Choroid plexus epithelial cell (primary cell): Measurements from ENCODE around the gene LMNB1.
A peak's percentile ranks its signal among the peaks of the same experiment; 100 is the strongest.
"Not testable (repeated sequence)": the region's sequence is repeated elsewhere in the genome, so short reads cannot be mapped to it uniquely, and the experiment has no call there.

Experiments
- DNase-seq: peaks from one replicate; pipeline ENCODE4 v3.0.0-alpha.2; 2010; ENCODE audit warnings: low read depth
- H3K4me3 ChIP-seq: 2 replicates; pipeline ENCODE4 v1.5.1; 2011; ENCODE audit warnings: low read depth, mild to moderate bottlenecking, control low read depth, low read length, moderate library complexity
- TF ChIP-seq, protein P1 (sequence below): conservative IDR thresholded peaks from 2 replicates; pipeline ENCODE4 v1.5.1; 2011; ENCODE audit warnings: low read depth, mild to moderate bottlenecking, control low read depth, inconsistent platforms, low read length, moderate library complexity

LMNB1 gene

DNA sequence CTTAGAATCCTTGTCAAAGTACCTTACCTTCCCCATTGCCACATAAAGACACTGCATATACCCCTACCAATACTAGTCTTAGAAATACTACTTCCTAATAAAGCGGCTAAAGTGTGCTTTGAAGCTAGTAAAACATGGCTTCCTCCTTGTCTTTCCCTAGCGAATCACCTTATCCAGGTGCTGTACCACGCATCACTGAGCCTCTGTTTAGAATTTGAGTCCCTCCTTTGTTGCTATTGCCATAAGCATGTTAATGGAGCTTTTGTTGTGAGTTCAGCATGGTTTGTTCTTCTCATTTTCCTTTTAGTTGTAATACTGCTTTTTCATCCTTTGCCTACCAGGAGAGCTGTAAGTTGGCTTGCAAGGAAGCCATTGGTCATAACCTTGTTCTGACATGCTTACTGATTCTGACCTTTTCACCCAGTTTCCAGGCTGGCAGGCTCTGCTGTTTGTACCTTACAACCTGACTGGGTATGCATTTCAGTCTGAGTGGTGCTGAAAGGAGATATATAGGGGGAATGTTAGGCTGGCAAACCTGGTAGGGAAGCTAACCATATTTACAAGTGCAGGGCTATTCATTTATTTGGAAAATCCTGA, 49.8 kb downstream of the LMNB1 start:
- DNase-seq, result no peak
- TF ChIP-seq, protein P1, sequence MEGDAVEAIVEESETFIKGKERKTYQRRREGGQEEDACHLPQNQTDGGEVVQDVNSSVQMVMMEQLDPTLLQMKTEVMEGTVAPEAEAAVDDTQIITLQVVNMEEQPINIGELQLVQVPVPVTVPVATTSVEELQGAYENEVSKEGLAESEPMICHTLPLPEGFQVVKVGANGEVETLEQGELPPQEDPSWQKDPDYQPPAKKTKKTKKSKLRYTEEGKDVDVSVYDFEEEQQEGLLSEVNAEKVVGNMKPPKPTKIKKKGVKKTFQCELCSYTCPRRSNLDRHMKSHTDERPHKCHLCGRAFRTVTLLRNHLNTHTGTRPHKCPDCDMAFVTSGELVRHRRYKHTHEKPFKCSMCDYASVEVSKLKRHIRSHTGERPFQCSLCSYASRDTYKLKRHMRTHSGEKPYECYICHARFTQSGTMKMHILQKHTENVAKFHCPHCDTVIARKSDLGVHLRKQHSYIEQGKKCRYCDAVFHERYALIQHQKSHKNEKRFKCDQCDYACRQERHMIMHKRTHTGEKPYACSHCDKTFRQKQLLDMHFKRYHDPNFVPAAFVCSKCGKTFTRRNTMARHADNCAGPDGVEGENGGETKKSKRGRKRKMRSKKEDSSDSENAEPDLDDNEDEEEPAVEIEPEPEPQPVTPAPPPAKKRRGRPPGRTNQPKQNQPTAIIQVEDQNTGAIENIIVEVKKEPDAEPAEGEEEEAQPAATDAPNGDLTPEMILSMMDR, result no peak
- H3K4me3 ChIP-seq, result no peak overlapping the region

DNA sequence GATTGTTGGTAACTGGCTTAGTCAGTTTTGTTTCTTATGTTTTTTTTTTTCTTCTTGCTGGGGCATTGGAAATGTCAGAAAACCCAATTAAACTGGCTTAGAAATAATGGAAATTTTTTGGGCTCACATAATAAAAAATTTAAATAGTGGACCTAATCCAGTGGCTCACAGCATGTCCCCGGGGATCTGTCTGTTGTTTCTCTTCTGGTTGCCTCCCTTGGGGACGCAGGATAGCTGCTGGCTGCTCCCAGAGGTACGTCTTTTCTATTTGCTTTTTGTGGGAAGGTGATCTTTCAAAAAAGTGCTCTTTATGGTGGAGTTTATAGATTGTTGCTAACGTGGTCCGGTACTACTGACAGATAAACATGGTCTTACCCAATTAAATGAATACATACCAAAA, 52.2 kb downstream of the LMNB1 start:
- no peak overlapping the region for H3K4me3 ChIP-seq
- DNase-seq, result no peak
- TF ChIP-seq, protein P1, result no peak

DNA sequence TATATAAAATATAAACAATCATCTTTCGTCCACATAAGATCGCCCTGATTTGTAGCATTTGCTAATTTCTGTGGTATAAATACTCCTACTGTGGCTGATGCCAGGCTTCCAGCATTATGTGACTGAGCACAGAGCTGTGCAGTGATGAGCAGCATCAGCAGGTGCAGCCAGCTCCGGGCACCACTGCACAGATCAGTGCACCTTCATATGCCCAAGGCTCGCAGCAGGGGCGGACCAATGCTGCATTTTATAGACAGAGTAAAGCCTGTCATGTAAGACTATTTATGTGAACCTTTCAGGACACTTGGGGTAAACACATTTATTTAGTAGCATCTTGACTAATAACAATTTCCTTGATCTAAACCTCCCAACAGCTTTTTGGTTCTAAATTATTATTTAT, 53.1 kb downstream of the LMNB1 start:
- DNase-seq, result no peak
- TF ChIP-seq, protein P1, result no peak
- H3K4me3 ChIP-seq, result no peak overlapping the region

DNA sequence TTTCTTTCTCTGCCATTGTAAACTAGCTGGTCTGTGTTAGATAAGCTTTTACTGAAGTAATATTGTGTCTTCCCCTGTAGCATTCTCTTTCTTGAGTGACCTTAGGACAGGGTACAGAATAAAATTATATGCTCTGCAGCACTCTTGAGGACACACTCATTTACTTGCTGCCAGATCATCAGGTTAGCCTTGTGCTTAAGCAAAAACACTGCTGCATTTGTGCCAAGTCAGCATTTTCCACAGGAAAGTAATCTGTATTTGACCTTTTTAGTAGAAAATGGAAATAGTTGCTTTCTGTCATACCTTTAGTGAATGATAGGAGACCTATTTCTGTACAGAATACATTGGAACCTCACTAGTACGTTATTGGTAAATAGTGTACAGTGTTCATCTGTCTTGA, 54.2 kb downstream of the LMNB1 start:
- TF ChIP-seq, protein P1, result no peak
- DNase-seq, result peak; percentile 42
- H3K4me3 ChIP-seq, result no peak overlapping the region

DNA sequence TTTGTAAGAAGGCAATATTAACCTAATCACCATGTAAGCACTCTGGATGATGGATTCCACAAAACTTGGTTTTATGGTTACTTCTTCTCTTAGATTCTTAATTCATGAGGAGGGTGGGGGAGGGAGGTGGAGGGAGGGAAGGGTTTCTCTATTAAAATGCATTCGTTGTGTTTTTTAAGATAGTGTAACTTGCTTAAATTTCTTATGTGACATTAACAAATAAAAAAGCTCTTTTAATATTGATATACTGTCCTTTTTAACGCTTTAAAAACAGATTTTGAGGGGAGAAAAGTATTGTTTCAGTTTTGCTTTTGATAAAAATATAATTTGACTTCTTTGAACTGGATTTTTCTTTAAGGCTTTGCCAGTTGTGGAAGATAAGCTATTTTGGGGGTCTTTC, 59.8 kb downstream of the LMNB1 start:
- TF ChIP-seq, protein P1, result no peak
- no peak overlapping the region for H3K4me3 ChIP-seq
- DNase-seq, result no peak

DNA sequence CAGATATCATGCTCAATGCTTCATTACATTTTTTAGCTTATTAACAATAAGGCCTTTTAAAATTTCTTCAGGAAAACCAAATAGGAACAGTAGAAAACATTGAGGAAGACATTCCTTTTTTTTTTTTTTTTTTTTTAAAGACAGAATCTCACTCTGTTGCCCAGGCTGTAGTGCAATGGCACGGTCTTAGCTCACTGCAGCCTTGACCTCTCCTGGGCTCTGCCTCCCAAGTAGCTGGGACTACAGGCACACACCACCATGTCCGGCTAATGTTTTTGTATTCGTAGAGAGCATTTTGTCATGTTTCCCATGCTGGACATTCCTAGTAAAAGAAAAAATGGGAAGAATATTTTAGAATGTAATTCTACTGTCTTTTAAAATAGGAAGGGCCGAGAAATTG, 60.3 kb downstream of the LMNB1 start:
- TF ChIP-seq, protein P1, result no peak
- no peak for DNase-seq
- no peak overlapping the region for H3K4me3 ChIP-seq

DNA sequence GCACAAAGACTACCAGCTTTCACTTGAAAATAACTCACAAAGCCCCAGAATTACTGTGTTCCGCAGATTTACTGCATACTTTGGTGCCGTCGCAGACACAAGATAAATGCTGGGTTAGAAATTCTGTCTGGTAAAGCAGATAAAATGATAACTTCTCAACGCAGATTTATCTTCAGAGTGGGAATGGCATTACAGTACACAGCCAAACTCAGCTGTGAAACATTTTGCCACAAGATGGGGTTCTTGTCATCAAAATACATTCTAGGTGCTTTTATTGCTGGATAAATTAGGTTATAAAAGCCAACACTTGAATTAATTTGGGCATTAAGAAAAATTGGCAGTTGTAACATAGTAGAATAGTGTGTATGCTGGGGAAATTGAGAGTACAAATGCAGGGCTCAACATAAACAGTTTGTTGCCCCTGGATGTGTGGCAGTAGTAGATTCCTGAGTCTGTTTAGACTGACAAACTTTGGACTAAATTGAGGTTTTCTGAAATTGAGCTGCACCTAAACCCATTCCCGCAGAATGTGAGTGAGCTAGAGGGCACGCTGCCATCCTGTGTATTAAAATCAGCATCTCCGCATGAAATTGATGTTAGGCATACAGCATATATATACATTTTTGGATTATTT, 61.1 kb downstream of the LMNB1 start:
- TF ChIP-seq, protein P1, result peak; percentile 69
- peak; percentile 72 for DNase-seq
- H3K4me3 ChIP-seq, result no peak overlapping the region

DNA sequence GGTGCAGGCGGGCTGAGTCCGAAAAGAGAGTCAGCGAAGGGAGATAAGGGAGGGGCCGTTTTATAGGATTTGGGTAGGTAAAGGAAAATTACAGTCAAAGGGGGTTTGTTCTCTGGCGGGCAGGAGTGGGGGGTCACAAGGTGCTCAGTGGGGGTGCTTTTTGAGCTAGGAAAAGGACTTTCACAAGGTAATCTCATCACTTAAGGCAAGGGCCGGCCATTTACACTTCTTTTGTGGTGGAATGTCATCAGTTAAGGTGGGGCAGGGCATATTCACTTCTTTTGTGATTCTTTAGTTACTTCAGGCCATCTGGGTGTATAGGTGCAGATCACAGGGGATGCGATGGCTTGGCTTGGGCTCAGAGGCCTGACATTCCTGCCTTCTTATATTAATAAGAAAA, 62.5 kb downstream of the LMNB1 start:
- DNase-seq, H3K4me3 ChIP-seq: not testable (repeated sequence)

DNA sequence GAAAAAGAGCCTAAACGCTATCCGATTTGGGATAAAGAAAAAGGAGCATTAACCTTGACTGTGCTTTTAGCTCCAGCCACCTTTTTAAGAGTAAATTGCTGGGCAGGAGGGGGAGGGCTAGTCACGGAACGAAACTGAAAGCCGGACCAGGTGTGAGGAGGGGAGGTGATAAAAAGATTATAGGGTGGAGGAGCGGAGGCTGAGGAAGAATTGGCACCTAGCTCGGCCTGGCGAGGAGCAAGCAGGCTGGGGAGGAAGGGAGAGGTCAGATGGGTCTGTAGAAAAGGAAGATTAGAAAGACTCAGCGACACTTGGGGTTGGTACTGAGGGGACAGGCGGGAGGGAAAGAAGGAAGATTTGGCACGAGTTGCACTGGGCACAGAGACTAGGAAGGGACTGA, 66.4 kb downstream of the LMNB1 start:
- not testable (repeated sequence) for DNase-seq, H3K4me3 ChIP-seq

DNA sequence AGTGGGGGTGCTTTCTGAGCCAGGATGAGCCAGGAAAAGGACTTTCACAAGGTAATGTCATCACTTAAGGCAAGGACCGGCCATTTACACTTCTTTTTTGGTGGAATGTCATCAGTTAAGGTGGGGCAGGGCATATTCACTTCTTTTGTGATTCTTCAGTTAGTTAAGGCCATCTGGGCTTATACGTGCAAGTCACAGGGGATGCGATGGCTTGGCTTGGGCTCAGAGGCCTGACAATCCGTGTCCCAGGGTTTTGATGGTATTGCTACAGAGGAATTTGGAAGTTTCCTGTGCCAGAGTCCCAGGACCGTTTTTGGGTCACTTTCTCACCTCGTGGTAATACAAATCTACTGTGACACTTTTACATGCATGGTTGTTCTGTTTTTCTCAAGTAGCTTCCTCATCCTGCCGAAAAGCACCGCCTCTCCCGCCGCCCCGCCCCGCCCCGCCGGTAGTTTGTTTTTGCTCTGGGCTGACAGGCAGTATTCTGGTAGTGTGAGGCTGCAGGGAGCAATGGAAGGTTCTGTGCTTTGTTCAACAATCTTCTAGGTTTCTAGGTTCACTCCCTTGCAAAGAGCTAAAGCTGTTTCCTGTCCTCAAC, 68.6 kb downstream of the LMNB1 start:
- H3K4me3 ChIP-seq, result peak overlapping the region; percentile 33

More for the DNA sequence above, 68.6 kb downstream of the LMNB1 start:
- DNase-seq, result peak; percentile 32
